H7 (cell line): ENCODE results near the gene PSEN2. TPM values are rescaled to one million over a fixed set of nuclear protein-coding genes. Genes with fewer than 3 reads are reported as not detected.
"Not testable (repeated sequence)": the region's sequence is repeated elsewhere in the genome, so short reads cannot be mapped to it uniquely, and the experiment has no call there.

ENCODE experiments used
- DNase-seq: peaks from one replicate; pipeline ENCODE4 v3.0.0; 2012
- H3K27me3 ChIP-seq: 2 replicates; pipeline ENCODE4 v1.6.0; 2011; ENCODE audit warnings: mild to moderate bottlenecking, low read length; ENCODE audit not compliant: control insufficient read depth, insufficient read depth
- H3K36me3 ChIP-seq: replicated peaks from 2 replicates; pipeline ENCODE4 v1.5.1; 2011; ENCODE audit warnings: low read length; ENCODE audit not compliant: control insufficient read depth, insufficient read depth
- H3K4me3 ChIP-seq: 2 replicates; pipeline ENCODE4 v1.5.1; 2011; ENCODE audit warnings: low read depth, mild to moderate bottlenecking, control low read depth, low read length, moderate library complexity; ENCODE audit not compliant: insufficient read depth
- total RNA-seq: library from RNA; depleted of rRNA; stranded (reverse); fragments of >200 nt; shearing (Covaris generic); gene quantifications from 2 replicates; pipeline ENCODE4 v1.2.3, GENCODE V29; 2014; rRNA removed

PSEN2 gene
- 24.7 and 39.0 TPM in 2 replicates for total RNA-seq

DNA sequence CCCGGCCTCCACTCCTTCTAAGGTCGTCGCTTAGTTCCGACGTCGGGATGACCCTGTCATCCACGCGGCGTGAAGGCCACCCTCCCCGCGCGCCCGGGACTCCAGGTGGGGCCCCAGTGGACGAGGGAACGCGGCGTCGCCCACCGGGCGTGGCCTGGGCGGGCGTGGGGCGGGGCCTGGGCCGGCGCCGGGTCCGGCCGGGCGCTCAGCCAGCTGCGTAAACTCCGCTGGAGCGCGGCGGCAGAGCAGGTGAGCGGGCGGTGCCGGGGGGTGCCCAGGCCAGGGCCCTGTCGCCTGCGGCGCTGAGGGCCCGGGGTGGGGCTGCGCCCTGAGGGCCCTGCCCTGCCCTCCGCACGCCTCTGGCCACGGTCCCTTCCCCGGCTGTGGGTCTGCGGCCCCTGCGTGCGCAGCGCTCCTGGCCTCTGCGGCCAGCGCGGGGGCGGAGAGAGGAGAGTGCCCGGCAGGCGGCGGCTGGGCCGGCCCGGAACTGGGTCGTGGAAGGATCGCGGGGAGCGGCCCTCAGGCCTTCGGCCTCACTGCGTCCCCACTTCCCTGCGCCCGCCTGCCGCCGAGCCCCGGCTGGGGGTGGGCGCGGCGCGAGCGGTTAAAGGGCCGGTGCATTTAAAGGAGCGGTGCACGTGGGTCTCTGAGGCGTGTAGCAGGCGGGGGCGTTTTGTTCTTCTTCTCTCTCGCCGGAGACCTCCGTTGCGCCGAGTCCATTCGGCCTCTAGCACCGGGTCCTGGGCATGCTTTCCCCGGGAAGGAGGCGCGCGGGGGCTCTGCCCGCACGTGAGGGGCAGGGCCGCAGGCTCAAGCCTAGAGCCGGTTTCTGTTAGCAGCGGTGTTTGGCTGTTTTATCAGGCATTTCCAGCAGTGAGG, at the start of gene PSEN2:
Gene PSEN2 (plus strand): TSS at position 216 of the 879 bp plus-strand sequence. CDS start 11,292 bp downstream, outside the sequence.
- peak; percentile 93 for DNase-seq
- Histone ChIP-seq H3K36me3 (no peaks in the 10 kb centered on the region), H3K27me3 (peaks cover 5% of the 10 kb centered on the region), H3K4me3 (peak within 1 kb of the TSS; percentile 83)

DNA sequence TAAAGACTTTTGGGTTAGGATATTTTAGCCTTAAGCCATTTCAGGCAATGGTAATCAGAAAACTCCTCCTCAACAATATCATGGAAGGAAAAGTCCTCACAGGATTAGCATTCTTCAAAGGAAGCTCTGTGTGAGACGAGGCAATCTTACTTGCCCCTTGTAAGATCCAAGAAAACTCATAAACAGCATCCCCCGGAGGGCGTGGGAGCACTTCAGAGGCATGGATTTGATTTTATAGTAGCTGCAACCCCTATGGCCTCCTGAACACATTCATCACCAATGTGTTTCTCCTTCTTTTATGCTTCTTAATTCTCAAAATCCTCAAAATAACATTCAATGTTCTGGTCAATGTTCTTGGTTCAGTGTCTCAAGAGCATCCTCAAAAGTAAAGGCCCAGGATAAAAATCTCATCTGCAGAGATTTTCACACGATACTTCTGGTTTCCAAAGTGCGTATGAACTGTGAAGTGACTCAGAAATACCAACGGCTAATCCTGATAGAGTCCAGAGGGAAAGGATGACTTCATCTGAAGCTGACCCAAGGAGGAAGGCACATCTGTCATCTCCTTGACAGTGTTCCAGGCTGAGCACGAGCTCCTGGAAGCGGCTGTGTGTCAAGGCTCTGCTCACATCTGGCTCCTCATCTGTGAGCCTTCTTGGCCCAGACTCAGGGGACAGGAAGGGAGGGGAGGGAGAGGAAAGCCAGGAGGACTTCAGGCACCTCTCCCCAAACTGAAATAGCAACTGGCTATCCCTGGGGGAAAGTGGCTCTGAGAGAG, 49.3 kb upstream of the PSEN2 start:
- DNase-seq: no peak
- Histone ChIP-seq H3K4me3 (no peak overlapping the region), H3K27me3 (no peaks in the 10 kb centered on the region), H3K36me3 (no peaks in the 10 kb centered on the region)

DNA sequence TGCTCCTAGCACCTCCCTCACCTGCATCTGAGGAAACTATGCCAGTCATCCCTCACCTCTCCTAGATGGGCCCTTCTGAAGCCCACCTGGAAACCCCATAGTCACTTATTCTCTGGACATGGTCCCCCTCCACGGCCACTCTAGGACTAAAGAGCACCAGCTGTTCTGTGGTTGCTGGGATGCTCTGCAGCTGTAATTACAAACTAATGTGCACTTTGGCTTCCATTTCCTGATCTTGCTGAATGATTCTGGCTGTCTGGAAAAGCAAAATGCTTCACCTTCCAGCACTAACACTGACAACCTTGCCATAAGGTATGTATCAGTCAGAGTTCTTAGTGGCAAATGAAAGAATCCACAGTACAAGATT, 48.7 kb upstream of the PSEN2 start:
- DNase-seq: no peak
- no peaks in the 10 kb centered on the region for H3K36me3 ChIP-seq
- no peak overlapping the region for H3K4me3 ChIP-seq
- H3K27me3 ChIP-seq: no peaks in the 10 kb centered on the region

GRCh38 chr1:226823643-226824042, 46.8 kb upstream of the PSEN2 start:
- DNase-seq: no peak
- H3K36me3 ChIP-seq: no peaks in the 10 kb centered on the region
- no peak overlapping the region for H3K4me3 ChIP-seq
- H3K27me3 ChIP-seq: no peaks in the 10 kb centered on the region

DNA sequence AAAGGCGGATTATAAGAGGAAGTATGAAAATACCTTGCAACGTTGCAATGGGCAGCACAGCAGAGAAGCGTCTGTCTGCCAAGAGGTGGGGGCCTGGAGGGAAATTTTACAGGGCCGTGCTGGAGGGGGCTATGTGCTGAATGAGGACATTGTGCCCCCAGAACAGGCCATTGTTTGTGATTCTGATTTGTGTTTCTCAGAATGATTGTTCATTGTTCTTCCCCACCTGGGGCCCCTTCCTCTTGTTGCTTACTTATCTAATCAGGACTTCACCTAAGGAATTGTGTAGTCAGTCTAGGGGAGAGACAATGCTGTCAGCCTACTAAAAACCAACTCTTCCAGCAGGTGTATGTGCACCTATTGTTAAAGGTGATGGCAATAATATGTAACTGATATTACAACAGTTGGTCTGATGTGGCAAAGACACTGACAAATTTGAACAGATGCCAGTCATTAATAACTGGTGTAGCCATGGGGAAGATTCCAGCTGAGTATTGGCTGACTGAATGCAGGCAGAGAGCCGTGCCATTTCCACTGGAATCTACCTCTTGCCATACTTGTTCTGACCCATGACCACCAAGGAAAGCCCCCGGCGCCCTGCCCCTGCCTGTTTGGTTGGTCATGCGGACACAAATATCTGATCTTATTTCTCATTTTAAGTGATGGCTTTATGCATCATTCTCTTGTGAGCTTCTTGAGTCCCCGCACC, 45.2 kb upstream of the PSEN2 start:
- Histone ChIP-seq H3K27me3 (no peaks in the 10 kb centered on the region), H3K36me3 (no peaks in the 10 kb centered on the region), H3K4me3 (no peak overlapping the region)
- DNase-seq: no peak

DNA sequence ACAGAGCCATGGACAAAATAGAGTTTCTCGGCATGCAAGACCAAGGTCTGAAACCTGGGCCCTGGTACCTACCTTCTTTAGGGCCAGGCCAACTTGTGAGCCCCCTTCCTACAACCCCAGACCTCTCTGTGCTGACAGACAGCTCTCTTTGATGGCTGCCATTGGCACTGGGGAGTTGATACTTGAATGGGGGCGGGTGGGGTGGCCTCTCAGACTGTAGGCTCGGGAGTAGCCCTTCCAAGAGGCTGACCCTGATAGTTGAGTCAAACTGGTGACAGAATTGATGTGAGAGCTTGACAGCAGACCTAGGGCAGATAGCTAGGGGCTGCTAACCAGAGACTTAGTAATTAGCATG, 44.7 kb upstream of the PSEN2 start:
- Histone ChIP-seq H3K27me3 (no peaks in the 10 kb centered on the region), H3K4me3 (no peak overlapping the region), H3K36me3 (no peaks in the 10 kb centered on the region)
- DNase-seq: no peak

DNA sequence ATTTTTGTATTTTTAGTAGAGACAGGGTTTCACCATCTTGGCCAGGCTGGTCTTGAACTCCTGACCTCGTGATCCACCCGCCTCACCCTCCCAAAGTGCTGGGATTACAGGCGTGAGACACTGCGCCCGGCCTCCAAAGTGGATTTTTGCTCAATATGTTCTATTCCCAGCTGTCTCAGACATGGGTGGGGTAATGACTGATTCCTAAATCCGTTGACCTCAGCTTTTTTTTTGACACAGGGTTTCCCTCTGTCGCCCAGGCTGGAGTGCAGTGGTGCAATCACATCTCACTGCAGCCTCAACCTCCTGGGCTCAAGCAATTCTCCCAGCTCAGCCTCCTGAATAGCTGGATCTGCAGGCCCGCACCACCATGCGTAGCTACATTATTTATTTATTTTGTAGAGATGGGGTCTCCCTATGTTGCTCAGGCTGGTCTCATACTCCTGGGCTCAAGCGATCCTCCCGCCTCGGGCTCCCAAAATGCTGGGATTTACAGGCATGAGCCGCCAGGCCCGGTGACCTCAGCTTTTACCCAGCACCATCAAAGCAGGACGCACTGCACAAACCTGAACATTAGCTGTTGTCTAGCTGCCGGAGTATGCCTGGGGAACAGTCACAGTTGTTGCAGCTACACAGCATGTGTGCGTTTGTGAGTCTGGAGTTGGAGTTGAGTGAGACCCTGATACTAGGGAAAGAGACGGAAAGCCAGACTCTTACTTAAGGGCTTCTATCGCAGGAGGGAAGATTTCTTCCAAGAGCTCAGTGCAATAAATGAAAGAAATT, 43.7 kb upstream of the PSEN2 start:
- H3K4me3 ChIP-seq: no peak overlapping the region
- H3K27me3 ChIP-seq: no peaks in the 10 kb centered on the region
- no peaks in the 10 kb centered on the region for H3K36me3 ChIP-seq
- DNase-seq: no peak

GRCh38 chr1:226827458-226827857, 43.0 kb upstream of the PSEN2 start:
- DNase-seq: peak; percentile 50
- Histone ChIP-seq H3K27me3 (no peaks in the 10 kb centered on the region), H3K36me3 (no peaks in the 10 kb centered on the region), H3K4me3 (no peak overlapping the region)

DNA sequence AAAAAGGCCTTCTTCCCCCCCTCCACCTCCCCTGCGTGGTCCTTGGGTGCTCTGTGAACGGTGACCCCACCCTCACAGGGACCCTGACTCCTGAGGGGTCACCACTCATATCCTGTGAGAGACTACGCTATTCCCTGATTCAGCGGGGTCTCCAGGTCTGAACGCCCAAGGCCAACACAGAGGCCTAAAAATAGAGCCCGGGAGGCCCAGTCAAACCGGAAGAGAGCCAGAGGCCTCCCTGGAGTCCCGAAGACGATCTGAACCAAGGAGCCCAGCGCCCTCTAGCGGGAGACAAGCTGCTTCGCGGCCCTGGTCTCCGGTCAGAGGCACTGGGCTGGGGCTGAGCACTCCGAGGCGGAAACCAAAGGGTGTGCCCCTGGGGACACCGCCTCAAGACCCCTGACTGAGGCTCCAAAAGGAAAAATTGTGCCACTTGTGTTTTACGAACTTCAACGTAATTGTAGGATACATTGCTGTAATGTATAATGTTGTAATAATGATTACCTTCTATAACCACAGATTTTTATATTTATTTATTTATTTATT, 42.4 kb upstream of the PSEN2 start:
- peak; percentile 93 for DNase-seq
- no peak overlapping the region for H3K4me3 ChIP-seq
- no peaks in the 10 kb centered on the region for H3K36me3 ChIP-seq
- H3K27me3 ChIP-seq: no peaks in the 10 kb centered on the region

- no peak for DNase-seq
- Histone ChIP-seq H3K4me3 (no peak overlapping the region), H3K27me3 (no peaks in the 10 kb centered on the region), H3K36me3 (no peaks in the 10 kb centered on the region)
These were observed 41.3 kb upstream of the PSEN2 start for GRCh38 chr1:226829105-226829504.

DNA sequence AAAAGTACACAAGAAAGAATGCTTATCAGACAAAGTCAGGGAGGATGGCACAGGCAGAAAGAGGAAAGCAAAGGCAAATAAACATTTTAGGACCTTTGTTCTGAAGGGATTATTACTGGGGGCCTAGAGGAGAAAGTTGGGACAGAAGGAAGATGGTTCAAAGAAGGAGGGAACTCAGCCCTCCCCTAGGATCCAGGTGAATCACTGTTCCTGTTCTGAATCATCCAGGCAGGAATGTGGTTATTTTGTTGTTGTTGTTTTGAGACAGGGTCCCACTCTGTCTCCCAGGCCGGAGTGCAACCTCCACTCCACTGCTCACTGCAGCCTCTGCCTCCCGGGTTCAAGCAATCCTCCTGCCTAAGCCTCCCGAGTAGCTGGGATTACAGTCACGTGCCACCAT, 38.5 kb upstream of the PSEN2 start:
- H3K4me3 ChIP-seq: no peak overlapping the region
- no peaks in the 10 kb centered on the region for H3K36me3 ChIP-seq
- no peaks in the 10 kb centered on the region for H3K27me3 ChIP-seq
- DNase-seq: no peak

GRCh38 chr1:226832613-226833012, 37.8 kb upstream of the PSEN2 start:
- DNase-seq: no peak
- Histone ChIP-seq H3K4me3 (no peak overlapping the region), H3K27me3 (no peaks in the 10 kb centered on the region), H3K36me3 (no peaks in the 10 kb centered on the region)

GRCh38 chr1:226834179-226834578, 36.2 kb upstream of the PSEN2 start:
- H3K4me3 ChIP-seq, H3K27me3 ChIP-seq, H3K36me3 ChIP-seq, DNase-seq: not testable (repeated sequence)

DNA sequence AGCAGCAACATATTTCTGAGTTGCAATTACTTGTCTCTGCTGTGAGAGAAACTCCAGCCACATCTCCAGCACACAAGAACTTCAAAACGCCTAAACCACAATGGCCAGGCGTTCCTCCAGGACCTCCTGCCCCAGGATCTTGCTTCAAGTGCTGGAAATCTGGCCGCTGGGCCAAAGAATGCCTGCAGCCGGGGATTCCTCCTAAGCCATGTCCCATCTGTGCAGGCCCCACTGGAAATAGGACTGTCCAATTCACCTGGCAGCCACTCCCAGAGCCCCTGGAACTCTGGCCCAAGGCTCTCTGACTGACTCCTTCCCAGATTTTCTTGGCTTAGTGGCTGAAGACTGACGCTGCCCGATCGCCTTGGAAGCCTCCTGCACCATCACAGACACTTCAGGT, 35.0 kb upstream of the PSEN2 start:
- not testable (repeated sequence) for H3K27me3 ChIP-seq, DNase-seq, H3K36me3 ChIP-seq, H3K4me3 ChIP-seq
